NB4 (cell line): ENCODE data around the gene UBL7.

Experiments used
- DNase-seq: peaks from one replicate; pipeline ENCODE4 v3.0.0; 2010; ENCODE audit warnings: low read depth
- H3K4me3 ChIP-seq: one replicate; pipeline ENCODE4 v1.5.1; 2011; ENCODE audit warnings: mild to moderate bottlenecking, low read depth, low read length, moderate library complexity
- MYC ChIP-seq: IDR thresholded peaks from 2 replicates; pipeline ENCODE4 v1.6.1; 2011; ENCODE audit warnings: low read depth, low read length
- POLR2A ChIP-seq: IDR thresholded peaks from 2 replicates; pipeline ENCODE4 v1.6.1; 2011; ENCODE audit warnings: mild to moderate bottlenecking; ENCODE audit not compliant: insufficient read length; ENCODE audit errors: extremely low read depth
- TF ChIP-seq, protein P1 (sequence below): IDR thresholded peaks from 2 replicates; pipeline ENCODE4 v1.6.1; 2011; ENCODE audit warnings: low read depth, low read length
- TF ChIP-seq, protein P2 (sequence below): IDR thresholded peaks from one replicate; pipeline ENCODE4 v1.5.1; 2012; ENCODE audit warnings: low read depth, low read length

Gene UBL7

DNA sequence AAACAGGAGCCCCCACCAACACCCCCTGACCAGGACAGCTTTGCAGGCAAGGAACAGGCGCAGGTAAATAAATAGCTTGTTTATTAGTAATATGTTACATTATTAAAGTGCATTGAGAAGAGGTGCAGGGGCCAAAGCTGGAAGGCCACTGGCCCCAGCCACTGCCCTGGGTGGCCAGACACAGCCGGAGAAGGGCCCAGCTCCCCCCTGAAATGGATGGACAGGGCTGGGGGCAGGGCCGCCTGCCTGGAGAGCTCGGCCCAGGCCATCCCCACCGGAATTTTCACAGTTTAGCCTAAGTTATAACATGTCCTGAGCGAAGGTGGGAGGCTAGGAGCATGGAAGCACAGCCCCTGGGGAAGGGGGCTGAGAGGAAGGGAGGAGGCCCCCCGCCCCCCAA lies 51.7 kb downstream of the UBL7 start:
- TF ChIP-seq, protein P1, sequence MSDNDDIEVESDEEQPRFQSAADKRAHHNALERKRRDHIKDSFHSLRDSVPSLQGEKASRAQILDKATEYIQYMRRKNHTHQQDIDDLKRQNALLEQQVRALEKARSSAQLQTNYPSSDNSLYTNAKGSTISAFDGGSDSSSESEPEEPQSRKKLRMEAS: no peak
- TF ChIP-seq POLR2A (no peak), MYC (no peak)
- TF ChIP-seq, protein P2, sequence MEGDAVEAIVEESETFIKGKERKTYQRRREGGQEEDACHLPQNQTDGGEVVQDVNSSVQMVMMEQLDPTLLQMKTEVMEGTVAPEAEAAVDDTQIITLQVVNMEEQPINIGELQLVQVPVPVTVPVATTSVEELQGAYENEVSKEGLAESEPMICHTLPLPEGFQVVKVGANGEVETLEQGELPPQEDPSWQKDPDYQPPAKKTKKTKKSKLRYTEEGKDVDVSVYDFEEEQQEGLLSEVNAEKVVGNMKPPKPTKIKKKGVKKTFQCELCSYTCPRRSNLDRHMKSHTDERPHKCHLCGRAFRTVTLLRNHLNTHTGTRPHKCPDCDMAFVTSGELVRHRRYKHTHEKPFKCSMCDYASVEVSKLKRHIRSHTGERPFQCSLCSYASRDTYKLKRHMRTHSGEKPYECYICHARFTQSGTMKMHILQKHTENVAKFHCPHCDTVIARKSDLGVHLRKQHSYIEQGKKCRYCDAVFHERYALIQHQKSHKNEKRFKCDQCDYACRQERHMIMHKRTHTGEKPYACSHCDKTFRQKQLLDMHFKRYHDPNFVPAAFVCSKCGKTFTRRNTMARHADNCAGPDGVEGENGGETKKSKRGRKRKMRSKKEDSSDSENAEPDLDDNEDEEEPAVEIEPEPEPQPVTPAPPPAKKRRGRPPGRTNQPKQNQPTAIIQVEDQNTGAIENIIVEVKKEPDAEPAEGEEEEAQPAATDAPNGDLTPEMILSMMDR: no peak
- H3K4me3 ChIP-seq: no peak overlapping the region
- no peak for DNase-seq

- DNase-seq: no peak
- TF ChIP-seq, protein P1: no peak
- TF ChIP-seq, protein P2: no peak
- TF ChIP-seq POLR2A (no peak), MYC (no peak)
- H3K4me3 ChIP-seq: no peak overlapping the region
Measured at GRCh38 chr15:74408815-74409214, 52.1 kb downstream of the UBL7 start.

GRCh38 chr15:74408385-74408784 lies 52.6 kb downstream of the UBL7 start:
- H3K4me3 ChIP-seq: no peak overlapping the region
- no peak for DNase-seq
- TF ChIP-seq MYC (no peak), POLR2A (no peak)
- TF ChIP-seq, protein P1: no peak
- TF ChIP-seq, protein P2: no peak

DNA sequence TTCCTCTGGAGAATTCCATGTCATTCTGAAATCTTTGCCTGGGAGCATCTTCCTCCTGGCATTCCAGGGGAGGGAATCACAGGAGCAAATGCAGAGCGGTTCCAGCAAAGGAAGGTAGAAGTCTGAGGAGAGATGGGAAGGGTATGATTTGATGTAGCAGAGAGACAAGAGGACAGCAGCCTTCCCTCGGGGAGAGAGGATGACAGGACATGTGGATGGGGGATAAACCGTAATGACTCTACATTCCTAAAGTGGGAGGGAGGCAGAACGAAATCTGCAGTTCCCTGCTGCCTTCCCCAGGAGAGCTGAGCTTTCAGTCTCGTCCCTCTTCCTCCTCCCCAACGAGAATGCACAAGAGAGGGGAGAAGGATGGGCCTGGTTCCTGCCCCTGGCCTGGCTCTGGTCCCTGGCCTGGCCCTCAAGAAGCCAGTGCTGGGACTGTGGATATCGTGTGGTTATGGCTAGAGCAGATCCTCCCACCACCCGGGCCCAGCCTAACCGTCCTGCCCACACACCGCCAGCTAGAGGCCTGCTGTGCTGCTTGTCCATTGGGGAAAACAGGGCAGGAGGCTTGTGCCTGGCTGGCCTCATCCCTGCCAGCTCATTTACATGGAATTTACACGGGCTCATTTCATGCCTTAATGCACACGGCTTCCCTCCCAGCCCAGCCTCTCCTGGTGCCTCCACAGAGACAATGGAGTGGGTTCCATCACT lies 53.8 kb downstream of the UBL7 start:
- TF ChIP-seq, protein P2: no peak
- TF ChIP-seq POLR2A (no peak), MYC (no peak; the same call in 1 of the 2 replicates)
- TF ChIP-seq, protein P1: no peak
- peak; percentile 83 for DNase-seq

DNA sequence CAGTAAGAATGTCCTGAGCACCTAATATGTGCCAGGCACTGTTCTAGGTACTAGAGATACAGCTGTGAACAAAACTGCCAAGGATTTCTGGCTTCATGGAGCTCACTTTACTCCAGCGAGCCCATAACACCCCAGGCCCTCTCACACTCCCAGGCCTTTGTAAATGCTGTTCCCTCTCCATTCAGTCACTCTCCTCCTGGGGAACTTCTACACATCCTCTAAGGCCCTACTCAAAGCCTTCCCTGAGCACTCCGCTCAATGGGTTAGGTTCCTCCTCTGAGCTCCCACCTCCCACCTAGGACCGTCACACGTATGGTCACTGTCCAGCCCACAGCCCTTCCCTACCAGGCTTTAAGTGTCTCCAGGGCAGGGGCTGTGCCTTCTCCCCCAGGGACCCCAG lies 54.4 kb downstream of the UBL7 start:
- H3K4me3 ChIP-seq: no peak overlapping the region
- TF ChIP-seq, protein P1: no peak
- TF ChIP-seq, protein P2: no peak
- TF ChIP-seq POLR2A (no peak), MYC (no peak)
- no peak for DNase-seq

More for the DNA sequence above, 53.8 kb downstream of the UBL7 start:
- no peak overlapping the region for H3K4me3 ChIP-seq

- no peak for TF ChIP-seq MYC
- no peak for TF ChIP-seq POLR2A
- TF ChIP-seq, protein P1: no peak
- TF ChIP-seq, protein P2: no peak
- no peak overlapping the region for H3K4me3 ChIP-seq
- no peak for DNase-seq
Measured at GRCh38 chr15:74405823-74406222, 55.1 kb downstream of the UBL7 start.
